Ecto neural progenitor cell (in vitro differentiated cells): ENCODE results near the gene C1orf21.

Experiments used
- DNase-seq: peaks from one replicate; pipeline ENCODE4 v3.0.0-alpha.2; 2018; ENCODE audit warnings: low spot score

Gene C1orf21

DNA sequence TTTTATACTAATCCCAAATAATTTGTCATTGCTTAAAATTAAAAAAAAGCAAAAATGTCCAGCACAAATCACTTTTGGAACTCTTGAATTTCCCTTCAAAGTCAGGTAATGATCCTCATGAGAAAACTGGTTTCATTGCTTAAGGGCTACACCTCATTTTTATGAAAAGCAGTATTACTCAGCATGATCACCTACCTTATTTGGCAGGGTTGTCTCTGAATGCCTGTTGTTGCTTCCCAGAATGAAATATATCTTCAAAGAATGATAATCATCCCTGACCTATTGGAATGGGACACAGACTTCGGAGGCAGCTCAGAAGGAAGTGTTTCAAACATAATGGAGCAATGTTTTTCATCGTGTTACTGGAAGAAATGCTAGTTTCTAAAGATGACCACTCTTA, 29.7 kb downstream of the C1orf21 start:
- DNase-seq = no peak

DNA sequence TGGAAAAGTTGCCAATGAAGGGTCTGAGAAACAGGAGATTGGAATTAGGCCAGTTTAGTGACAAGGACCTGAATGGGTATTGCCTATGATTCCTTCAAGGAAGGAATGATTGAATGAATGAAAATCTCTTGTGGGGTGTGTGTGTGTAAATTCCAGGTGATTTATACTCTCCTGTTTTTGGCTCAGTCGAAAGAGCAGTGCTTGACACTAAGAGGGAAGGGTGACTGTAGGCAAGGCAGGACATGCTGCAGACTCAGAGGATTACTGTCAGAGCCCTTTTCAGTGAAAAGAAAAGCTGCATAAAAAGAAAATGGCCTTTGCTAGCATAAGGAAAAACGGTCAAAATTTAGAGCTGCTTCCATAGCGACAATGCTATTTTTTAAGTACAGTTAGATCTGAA, 30.1 kb downstream of the C1orf21 start:
- no peak for DNase-seq

DNA sequence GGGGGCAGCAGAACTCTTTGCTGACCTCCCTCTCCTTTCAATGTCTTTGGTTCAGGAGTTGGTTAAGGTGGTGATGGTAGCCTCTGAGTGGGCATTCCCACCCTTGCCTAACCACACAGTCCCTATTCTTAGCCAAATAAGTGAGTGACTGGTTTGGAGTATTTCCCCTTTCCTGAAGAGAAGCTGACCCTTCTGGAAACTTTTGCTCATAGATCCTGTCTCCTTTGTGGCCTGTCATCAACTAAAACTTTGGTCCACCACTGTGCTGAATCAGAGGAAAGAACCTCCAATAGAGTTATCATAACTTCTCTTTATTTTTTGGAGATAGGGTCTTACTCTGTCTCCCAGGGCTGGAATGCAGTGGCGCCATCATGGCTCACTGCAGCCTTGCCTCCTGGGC, 31.1 kb downstream of the C1orf21 start:
- DNase-seq = no peak

DNA sequence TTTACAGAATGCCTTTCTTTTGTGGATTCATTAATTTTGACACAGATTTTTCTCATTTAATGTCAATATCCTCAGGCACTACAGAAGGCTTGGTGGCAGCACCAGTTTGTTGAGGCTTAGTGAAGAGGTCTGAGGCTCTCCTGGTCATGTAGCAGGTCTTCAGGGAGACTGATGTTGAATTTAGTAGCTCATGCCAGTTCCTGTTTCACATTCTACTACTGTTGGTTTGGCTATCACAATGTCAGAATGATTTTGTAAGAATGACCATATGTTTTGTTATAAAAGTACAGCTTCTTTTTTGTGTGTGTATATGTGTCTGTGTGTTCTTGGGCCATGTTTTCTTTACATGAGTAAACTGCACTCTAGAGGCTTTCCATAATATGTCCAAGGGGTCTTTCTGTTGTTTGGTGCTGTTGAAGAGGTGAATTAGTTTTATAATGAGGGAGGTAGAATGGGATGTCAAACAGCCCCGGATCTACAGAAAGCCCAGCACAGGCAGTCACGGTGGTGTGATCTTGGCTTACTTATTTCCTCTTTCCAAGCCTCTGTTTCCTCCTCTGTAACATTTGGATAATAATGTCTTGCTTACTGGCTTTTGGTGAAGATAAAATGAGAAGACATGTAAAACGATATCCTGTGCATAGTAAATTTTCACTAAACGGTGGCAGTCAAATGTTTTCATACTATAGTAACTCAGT, 32.0 kb downstream of the C1orf21 start:
- DNase-seq = no peak

DNA sequence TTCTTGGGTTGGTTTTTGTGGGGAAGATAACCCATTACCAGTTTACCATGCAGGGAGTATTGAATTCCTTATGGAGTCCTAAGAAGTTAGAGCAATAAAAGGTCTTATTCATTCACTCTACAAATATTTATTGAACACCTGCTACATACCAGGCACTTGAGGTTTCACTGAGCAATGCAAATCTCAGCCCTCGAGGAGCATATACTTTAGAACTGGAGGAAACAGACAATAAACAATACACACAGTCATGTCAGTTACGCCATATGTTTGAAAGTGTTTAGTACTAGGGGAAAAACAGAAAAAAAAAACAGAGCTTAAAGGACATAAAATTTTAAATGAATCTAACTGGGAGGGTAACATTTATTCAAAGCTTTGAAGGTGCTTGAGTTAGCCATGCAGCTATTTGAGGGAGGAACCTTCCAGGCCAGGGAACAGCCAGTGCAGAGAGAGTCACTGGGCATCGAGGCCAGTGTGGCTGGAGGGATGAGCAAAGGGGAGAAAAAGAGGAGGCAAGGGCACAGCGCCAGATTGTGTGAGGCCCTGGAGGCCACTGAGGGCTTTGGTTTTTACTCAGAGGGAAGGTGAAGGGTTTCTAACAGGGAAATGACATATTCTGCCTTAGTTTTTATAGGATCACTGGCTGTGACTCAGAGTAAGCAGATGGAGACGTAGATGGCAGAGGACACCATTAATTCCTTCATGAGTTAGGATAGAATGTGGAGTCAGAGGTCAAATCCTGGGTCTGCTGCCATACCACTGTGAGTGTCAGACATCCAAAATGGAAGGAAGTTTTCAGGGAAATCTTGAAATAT, 32.7 kb downstream of the C1orf21 start:
- DNase-seq = no peak

DNA sequence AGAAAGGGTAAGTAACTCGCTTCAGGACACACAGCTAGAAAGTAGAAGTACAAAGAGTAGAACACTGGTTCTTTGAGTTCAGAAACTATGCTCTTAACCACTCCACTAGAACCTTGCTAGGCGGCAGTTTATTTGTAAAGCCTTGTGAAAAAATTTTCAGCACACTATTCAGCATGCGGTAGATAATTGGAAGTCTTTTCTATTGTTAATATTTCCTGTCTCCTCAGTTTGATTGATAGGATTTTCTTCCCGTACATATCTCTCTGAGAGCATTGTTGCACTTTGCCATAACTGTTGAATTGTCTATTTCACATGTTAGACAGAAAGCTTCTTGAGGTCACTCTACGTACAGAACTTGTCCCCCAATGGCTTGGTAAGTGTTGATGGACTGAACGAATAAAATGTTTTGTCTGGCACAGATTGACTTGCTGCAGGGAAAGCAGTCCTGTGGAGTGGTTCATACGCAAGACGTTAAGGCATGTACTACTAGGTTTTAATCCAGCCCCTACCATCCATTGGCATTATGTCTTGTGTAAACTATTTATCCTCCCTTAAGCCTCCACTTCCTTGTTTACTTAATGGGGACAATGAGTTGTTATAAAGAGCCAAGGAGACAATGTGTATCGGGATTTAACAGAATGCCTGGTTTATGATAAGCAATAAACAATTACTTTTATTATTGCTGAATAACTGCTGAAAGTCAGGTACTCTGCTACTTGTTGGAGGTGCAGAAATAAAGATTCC, 35.8 kb downstream of the C1orf21 start:
- DNase-seq = no peak

DNA sequence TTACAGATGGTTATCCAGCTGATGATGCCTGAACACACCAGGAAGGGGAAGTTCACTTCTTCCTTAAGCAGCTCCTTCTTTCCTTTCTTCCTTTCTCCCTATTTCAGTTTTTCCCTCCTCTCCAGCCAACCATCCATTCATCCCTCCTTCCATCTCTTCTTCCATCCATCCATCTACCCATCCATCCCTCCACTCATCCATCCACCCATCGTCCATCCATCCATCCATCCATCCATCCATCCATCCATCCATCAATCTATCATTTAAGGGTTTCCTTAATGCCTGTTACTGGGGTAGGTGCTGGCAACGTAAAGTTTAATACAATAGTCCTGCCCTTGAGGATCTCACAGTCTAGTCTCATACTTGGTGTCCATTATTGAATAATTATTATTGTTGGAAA, 36.8 kb downstream of the C1orf21 start:
- DNase-seq = no peak

DNA sequence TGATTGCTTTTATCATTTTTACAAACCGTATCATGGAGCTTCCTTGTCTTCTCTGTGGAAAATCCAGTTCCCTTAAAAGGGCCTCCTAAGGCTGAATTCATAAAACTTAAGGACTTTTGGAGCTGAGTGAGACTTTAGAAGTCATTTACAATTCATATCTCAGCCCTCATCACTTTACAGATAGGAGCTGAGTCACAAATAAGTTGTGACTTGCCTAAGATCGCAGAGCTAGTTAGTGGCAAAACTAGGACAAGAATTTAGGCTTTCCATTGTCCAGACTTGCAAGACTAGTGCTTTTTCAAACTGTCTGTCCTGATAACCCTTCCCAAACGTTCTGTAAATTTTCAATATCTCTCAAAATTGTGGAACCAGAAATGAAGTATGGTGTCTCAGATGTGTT, 37.3 kb downstream of the C1orf21 start:
- no peak for DNase-seq

DNA sequence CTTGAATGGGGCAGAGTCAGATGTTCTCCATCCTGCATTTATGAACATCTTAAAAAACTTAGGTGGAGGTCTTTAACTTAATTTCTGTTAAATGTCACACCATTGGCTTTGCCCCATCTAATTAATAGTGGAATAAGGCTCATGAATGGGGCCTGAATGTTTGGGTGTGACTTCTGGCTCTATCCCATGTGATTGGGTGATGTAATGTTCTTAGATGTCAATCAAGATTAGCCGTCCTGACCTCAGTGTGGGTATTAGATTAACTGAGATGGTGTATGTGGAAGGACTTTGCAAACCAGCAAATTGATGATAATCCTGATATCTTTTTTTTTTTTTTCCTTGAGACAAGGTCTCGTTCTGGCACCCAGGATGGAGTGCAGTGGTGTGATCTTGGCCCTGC, 38.1 kb downstream of the C1orf21 start:
- DNase-seq = no peak

DNA sequence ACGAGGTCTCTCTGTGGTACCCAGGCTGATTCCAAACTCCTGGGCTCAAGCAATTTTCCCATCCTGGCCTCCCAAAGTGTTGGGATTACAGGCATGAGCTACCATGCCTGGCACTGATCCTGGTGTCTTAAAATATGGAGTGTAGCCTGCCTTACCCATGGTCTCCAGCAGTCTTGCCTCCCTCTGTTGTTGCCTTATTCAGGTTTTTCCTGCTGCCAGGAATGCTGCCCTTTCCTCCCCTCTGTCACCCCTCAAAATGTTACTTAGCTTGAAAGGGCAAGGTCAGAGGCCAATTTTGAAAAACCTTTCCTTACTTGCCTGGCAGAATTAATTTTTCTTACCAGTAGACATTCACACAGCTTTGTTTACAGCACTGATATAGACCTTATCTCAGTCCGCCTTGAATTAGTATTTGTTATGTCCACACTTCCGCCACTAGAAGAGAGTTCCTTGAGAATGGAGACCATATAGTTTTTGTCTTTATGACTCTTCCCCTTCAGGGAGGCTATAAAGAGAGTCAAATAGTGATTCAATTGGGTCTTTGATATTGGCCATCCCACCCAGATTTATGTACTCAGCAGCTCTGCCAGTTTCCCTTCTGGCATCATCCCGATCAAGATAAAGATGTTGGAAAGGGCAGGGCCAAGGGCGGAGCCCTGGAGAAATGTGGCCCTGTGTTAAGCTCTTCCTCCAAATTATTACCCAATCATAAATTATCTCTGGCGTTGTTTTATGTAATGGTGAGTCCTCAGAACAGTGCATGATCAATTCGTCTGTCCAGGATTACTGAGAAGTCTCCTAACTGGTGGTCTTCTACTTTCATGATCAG, 38.8 kb downstream of the C1orf21 start:
- no peak for DNase-seq

DNA sequence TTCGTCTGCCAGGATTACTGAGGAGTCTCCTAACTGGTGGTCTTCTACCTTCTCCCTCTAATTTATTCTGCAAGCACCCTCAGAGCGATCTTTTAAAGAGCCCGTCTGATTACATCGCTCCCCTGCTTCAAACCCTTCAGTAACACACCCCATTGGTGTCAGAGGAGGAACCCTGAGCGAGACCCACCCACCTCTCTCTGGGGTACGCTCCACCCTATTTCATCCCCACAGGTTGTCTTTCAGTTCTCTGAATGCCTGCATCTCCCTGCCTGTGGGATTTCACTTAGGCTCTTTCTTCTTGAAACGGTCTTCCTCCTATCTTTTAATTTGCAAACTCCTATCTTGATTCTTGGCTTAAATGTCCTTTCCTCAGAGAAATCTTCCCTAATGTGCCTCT, 39.4 kb downstream of the C1orf21 start:
- DNase-seq = no peak

DNA sequence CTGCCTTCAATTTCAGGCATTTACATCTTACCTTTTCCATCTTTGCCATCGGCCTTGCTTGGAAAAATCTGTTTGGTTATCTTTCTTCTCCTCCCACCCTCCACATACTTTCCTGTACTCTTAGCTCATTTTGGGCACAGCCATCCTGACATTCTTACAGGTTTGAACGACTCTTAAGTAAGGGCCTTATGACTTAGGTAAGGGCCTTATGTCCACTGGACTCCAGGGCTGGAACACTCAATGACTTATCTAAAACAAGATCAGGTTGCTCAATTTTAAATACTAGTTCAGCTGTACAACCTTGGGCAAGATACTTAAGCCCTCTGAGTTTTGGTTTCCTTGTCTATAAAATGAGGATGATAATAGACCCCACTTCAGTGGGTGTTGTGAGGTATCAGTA, 40.9 kb downstream of the C1orf21 start:
- DNase-seq = no peak

DNA sequence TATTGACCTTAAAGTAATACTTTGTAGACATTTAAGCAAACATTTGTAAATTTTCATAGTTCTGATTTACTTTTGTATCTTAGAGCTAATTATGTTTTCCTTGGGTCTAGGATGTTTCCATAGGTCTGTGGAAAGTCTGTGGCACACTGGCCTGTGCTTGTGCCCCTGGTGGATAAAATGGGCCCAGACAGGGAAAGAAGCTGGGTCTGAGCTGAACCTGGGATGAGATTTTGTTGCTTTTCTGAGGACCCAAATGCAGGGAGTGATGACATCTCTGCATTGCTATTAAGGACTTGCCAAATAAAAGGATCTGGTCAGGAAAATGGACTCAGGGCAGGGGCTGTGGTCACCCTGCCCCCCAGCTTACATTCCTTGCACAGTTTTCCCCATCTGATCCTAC, 41.8 kb downstream of the C1orf21 start:
- DNase-seq = no peak

DNA sequence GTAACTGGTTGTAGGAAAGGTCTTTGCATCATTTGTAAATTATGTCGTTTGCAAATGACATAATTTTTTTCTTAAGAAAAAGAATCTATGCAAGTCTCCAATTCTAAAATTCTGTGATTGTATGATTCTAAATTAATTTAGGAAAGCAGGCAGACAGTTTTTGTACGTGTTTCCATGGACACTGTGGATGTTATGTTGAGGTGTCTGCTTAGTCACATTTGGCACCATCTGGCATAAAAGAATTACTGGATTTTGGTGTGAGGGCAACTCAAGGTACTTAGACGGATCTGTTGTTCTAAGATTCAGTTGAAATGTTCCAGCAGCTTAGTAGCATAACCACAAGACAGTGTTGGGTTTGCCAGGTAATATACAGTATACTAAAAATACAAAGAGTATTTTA, 42.5 kb downstream of the C1orf21 start:
- DNase-seq = no peak

DNA sequence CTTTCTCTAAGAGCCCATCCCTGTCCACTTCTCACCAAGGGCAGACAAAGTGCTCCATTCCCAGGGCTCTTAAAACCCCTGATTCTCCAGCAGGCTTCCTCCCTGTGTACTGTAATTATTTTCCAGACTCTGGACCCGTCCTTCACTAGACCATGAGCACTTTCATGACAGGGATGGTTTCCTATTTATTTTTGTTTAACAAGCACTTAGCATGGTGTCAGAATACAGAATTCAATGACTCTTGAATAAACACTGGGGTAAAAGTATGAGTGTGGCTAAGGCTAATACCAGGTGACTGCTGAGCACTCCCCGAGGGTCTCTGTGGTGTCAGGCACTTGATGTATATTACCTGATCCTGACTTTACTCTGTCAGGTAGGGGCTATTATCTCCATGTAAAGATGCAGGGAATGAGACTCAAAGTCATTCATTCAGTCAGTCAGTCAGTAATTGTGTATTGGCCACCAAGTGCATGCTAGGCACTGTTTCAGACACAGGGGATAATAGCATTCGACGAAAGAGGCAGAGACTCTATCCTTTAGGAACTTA, 47.2 kb downstream of the C1orf21 start:
- DNase-seq = no peak

DNA sequence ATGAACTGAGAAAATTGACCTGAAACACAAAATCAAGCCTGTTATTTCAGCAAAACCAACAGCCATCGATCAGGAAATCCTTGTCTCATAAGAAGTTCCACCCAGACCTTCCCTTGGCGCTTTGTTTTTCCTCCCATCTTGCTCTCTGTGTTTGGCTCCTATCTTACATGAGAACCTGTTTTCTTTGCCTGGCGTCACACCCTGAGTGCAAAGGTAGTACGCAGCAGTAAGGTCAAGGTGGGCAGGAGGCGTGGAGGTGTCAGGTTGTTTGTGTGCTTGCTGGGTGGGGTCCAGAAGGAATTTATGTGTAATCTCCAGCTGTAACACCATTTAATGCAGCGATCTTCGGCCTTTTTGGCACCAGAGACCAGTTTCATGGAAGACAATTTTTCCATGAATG, 50.5 kb downstream of the C1orf21 start:
- no peak for DNase-seq

DNA sequence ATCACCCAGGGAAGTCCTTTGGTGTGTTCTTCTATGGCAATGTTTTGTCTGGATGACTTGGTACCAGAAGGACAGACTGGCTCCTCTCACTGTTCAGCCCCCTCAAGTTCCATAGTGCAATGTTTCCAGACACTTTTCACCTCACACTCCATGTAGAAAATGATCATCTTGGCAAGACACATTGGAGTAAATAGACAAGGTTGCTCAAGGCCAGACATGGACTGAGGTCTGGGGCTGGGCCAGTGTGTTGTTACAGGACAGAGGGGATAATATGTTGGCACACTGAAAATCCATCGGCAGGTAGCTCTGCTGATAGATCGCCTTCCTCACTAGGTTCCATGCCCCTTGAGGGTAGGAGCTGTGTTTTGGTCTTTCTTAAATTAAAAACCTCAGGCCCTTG, 51.5 kb downstream of the C1orf21 start:
- DNase-seq = no peak

DNA sequence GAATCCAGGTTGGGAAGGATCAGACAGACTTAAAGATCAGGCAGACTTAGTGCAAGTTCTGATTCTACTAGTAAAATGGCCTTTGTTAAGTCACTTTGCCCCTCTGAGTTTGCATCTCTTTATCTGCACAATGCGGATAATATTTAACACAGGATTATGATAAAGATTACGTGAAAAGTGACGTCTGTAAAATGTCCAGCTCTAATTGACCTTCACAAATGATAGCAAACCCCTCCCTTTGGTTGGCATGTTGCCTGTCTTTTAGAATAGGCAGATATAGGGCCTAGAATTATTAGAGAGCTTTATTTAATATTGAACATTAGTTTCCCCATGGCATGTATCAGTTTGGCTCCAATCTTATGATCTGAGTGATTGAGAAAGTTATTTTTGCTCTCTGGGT, 55.4 kb downstream of the C1orf21 start:
- DNase-seq = no peak

DNA sequence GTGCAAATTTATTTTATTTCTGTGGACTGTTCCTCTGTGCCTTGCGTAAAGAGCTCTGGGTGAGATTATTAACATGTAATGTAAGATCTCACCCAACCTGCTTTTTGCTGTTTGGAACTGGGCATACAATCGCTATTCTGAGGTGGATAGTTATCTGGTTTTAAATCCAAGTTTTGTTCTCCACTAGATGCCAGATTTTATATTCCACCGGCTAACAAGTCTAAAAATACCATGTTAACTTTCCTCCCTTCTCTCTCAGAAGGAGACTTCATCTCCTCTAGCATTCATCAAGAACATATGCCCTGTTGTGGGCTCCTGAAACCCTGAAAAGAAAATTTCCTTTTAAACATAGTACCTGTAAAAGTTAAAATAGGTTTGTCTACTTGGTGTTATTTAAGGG, 56.4 kb downstream of the C1orf21 start:
- no peak for DNase-seq

DNA sequence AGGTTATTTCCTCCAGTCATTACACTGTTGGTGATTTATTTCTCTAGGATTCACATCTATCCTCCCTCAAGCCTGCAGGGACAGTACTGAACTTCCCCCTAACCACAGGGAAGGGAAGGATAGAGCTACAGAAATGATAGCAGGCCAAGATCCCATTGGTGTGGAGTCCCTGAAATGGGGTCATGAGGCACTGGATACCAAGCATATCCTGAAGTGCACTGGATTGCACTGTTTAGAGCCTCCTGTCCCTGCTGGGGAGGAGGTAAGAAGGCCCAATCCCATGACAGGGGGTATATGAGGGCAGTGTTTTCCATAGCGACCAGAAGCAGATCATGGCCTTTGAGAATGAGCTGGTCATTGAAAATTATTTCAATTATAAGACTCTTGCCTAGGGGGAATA, 56.8 kb downstream of the C1orf21 start:
- DNase-seq = no peak

DNA sequence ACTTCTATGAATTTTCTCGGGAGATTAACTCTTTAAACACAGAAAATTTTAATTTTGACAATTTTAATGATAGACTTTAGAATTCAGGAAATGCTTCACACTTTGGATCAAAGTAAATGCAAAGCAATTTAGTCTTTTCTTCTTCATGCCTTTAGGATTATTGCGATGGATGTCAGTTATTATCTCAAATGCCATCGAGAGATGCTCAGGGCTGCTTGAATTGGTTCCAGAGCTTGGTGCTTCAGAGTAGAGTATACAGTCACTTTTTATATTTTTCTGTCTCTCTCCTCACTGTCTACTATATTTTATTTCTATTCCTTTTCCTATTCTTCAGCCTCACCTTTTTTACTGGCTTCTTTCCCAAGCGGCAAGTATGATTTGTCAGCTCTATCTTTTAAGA, 59.2 kb downstream of the C1orf21 start:
- DNase-seq = no peak

DNA sequence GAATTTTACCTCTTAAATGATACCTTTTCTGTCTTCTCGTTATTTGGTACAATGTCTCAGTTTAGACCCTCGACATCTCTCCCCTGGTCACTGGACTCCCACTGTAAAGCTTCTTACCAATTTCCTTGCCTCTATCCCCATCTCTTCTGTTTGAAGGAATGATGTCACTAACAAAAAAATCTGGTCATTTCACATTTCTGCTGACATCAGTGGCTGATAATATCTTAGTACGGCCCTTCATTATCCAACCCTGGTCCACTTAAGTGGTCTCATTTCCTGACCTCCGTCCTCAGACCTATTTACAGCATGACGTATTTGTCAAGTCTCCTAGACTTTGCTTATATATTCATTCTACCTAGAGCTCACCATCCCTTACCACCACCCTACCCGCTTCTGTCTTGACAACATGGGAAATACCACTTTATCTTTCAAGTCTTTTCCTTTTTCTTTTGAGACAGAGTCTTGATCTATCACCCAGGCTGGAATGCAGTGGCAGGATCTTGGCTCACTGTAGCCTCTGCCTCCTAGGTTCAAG, 60.9 kb downstream of the C1orf21 start:
- DNase-seq = no peak
